Karpas-422 (cell line): Measurements from ENCODE around the gene THAP5. TPM values are rescaled to one million over a fixed set of nuclear protein-coding genes. Genes with fewer than 3 reads are reported as not detected.
A peak's percentile ranks its signal among the peaks of the same experiment; 100 is the strongest.

ENCODE experiments used
- DNase-seq: peaks from one replicate; pipeline ENCODE4 v3.0.0-alpha.2; 2015
- H2AFZ ChIP-seq: fragments of 200-600 bp; sonication (generic); 2 replicates; pipeline ENCODE4 v1.6.1; 2014; ENCODE audit warnings: antibody characterized with exemption, low read length, mixed read lengths
- H3K27ac ChIP-seq: fragments of 200-600 bp; sonication (generic); 2 replicates; pipeline ENCODE4 v1.5.1; 2014; ENCODE audit warnings: mild to moderate bottlenecking, low read length, moderate library complexity
- H3K27me3 ChIP-seq: fragments of 200-600 bp; sonication (generic); 2 replicates; pipeline ENCODE4 v1.6.1; 2014; ENCODE audit warnings: low read length, mixed read lengths
- H3K36me3 ChIP-seq: fragments of 200-600 bp; sonication (generic); 2 replicates; pipeline ENCODE4 v1.6.1; 2014; ENCODE audit warnings: low read length, mixed read lengths; ENCODE audit not compliant: insufficient read depth
- H3K4me1 ChIP-seq: fragments of 200-600 bp; sonication (generic); 2 replicates; pipeline ENCODE4 v1.6.1; 2014; ENCODE audit warnings: mild to moderate bottlenecking, low read length, mixed read lengths
- H3K4me2 ChIP-seq: fragments of 200-600 bp; sonication (generic); 2 replicates; pipeline ENCODE4 v1.6.1; 2014; ENCODE audit warnings: low read length, low read depth, mild to moderate bottlenecking; ENCODE audit not compliant: poor library complexity, severe bottlenecking
- H3K4me3 ChIP-seq: fragments of 200-600 bp; sonication (generic); 2 replicates; pipeline ENCODE4 v1.5.1; 2014; ENCODE audit warnings: mild to moderate bottlenecking, antibody characterized with exemption, low read length, mixed read lengths
- H3K79me2 ChIP-seq: fragments of 200-600 bp; sonication (generic); 2 replicates; pipeline ENCODE4 v1.6.1; 2014; ENCODE audit warnings: mild to moderate bottlenecking, low read length, mixed read lengths
- H3K9ac ChIP-seq: fragments of 200-600 bp; sonication (generic); 2 replicates; pipeline ENCODE4 v1.6.0; 2014; ENCODE audit warnings: low read length
- H3K9me2 ChIP-seq: fragments of 200-600 bp; sonication (generic), shearing (Covaris generic); replicated peaks from 2 replicates; pipeline ENCODE4 v1.6.0; 2014; ENCODE audit warnings: mild to moderate bottlenecking, low read length, moderate library complexity; ENCODE audit not compliant: insufficient read depth
- H3K9me3 ChIP-seq: fragments of 300-700, 200-600 bp; sonication (generic); 2 replicates; pipeline ENCODE4 v1.6.1; 2014; ENCODE audit warnings: low read length, mixed read lengths
- H4K20me1 ChIP-seq: fragments of 200-600 bp; sonication (generic); 2 replicates; pipeline ENCODE4 v1.6.1; 2014; ENCODE audit warnings: mild to moderate bottlenecking, antibody characterized with exemption, low read length, low read depth; ENCODE audit not compliant: insufficient read depth
- total RNA-seq: library from RNA; depleted of rRNA; stranded (reverse); fragments of >200 nt; shearing (Covaris generic); gene quantifications from 2 replicates; pipeline ENCODE4 v1.2.3, GENCODE V29; 2014; ENCODE audit warnings: low replicate concordance; rRNA removed

Gene THAP5
- 25.9 and 34.3 TPM in 2 replicates for total RNA-seq

DNA sequence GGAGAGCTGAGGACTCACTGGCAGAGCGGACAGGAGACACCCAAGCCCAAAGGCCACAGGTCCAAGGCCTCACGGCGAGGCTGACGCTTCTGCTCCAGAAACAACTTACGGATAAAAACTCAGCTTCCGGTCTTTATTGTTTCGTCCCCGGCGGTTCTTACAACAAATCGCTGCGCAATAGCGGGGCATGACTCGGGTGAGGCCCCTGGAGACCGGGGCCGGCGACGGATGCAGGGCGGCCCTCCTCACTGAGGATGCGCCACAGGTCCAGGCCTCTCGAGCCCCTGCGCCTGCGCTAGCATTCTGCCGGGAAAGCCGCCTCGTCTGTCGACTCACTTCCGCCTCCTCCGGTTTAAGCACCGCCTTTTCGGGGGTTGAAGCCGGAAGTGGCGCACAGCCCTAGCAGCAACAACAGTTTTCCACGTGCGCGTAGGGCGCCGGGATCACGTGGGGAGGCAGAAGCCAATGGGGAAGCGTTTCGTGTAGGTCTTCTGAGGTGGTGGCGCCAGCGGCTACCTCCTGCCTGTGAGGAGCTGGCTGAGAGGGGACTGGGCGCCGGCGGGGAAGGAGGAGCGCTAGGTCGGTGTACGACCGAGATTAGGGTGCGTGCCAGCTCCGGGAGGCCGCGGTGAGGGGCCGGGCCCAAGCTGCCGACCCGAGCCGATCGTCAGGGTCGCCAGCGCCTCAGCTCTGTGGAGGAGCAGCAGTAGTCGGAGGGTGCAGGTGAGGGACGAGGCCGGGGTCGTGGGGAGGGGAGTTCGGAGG lies at the start of gene THAP5, which contains the start of gene DNAJB9:
THAP5 (minus strand) TSS at position 326 of the 765 bp plus-strand sequence; CDS start at position 189, 137 bp downstream.
DNAJB9 (plus strand) TSS at position 494 of the 765 bp plus-strand sequence. CDS start 1,853 bp downstream, outside the sequence.
- peaks cover 90% of the 10 kb centered on the region for H3K79me2 ChIP-seq
- peak within 1 kb of the TSS; percentile 90 for H3K4me2 ChIP-seq
- no peaks in the 10 kb centered on the region for H3K9me3 ChIP-seq
- peak within 1 kb of the TSS; percentile 93 for H3K27ac ChIP-seq
- no peaks in the 10 kb centered on the region for H3K9me2 ChIP-seq
- peak within 1 kb of the TSS; percentile 38; the same call in 1 of the 2 replicates for H2AFZ ChIP-seq
- no peaks in the 10 kb centered on the region for H4K20me1 ChIP-seq
- H3K4me3 ChIP-seq, result peak within 1 kb of the TSS; percentile 83
- peaks cover 45% of the 10 kb centered on the region for H3K36me3 ChIP-seq
- peaks cover 44% of the 10 kb centered on the region for H3K4me1 ChIP-seq
- H3K27me3 ChIP-seq, result no peaks in the 10 kb centered on the region
- peak; percentile 100 for DNase-seq
- H3K9ac ChIP-seq, result peak within 1 kb of the TSS; percentile 98

- no peaks in the 10 kb centered on the region for H3K9me2 ChIP-seq
- no peaks in the 10 kb centered on the region for H3K4me1 ChIP-seq
- no peak overlapping the region for H3K27ac ChIP-seq
- no peaks in the 10 kb centered on the region for H4K20me1 ChIP-seq
- no peaks in the 10 kb centered on the region for H3K27me3 ChIP-seq
- no peak for DNase-seq
- H2AFZ ChIP-seq, result no peak overlapping the region
- H3K79me2 ChIP-seq, result no peaks in the 10 kb centered on the region
- no peak overlapping the region for H3K4me2 ChIP-seq
- no peaks in the 10 kb centered on the region for H3K36me3 ChIP-seq
- no peaks in the 10 kb centered on the region for H3K9me3 ChIP-seq
- no peak overlapping the region for H3K9ac ChIP-seq
- H3K4me3 ChIP-seq, result no peak overlapping the region
Measured at GRCh38 chr7:108618056-108618455, 48.5 kb upstream of the THAP5 start.

DNA sequence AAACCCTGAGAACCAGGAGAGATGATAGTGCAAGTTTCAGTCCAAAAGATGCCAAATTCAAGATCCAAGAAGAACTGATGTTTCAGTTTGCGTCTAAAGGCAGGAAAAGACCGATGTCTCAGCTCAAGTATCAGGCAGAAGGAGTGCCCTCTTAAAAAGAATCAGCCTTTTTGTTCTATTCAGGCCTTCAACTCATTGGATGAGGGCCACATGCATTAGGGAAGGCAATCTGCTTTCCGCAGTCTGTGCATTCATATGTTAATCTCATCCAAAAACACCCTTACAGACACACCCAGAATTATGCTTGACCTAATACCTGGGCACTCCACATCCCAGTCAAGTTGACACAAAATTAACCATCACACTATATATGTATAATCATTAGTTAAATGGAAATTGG lies 45.4 kb upstream of the THAP5 start:
- no peaks in the 10 kb centered on the region for H4K20me1 ChIP-seq
- no peak overlapping the region for H3K27ac ChIP-seq
- no peak overlapping the region for H3K4me3 ChIP-seq
- H2AFZ ChIP-seq, result no peak overlapping the region
- no peaks in the 10 kb centered on the region for H3K9me2 ChIP-seq
- no peaks in the 10 kb centered on the region for H3K36me3 ChIP-seq
- H3K9ac ChIP-seq, result no peak overlapping the region
- DNase-seq, result no peak
- H3K27me3 ChIP-seq, result no peaks in the 10 kb centered on the region
- H3K4me2 ChIP-seq, result no peak overlapping the region
- no peaks in the 10 kb centered on the region for H3K4me1 ChIP-seq
- no peaks in the 10 kb centered on the region for H3K9me3 ChIP-seq
- no peaks in the 10 kb centered on the region for H3K79me2 ChIP-seq

DNA sequence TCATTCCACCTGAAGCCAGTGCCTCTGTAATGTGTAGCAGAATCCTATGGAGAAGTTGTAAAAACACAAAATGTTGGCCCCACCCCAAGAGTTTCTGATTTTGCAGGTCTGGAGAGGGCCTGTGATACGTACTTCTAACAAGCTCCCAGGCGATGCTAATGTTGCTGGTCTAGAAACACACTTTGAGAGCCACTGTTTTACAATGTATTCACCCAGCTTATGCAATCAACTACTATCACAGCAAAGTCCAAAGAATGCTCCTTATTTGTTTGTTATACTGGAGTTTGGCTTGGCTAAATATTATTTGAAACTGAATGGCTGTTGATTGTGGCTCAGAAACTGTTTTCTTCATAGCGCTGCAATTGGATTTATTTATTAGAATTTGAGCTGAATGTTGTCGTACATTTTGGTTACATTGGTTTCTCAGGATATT lies 44.5 kb upstream of the THAP5 start:
- H3K9me2 ChIP-seq, result no peaks in the 10 kb centered on the region
- no peaks in the 10 kb centered on the region for H3K36me3 ChIP-seq
- DNase-seq, result no peak
- H3K4me1 ChIP-seq, result no peaks in the 10 kb centered on the region
- H3K4me3 ChIP-seq, result no peak overlapping the region
- no peak overlapping the region for H3K9ac ChIP-seq
- H3K27ac ChIP-seq, result no peak overlapping the region
- no peaks in the 10 kb centered on the region for H3K27me3 ChIP-seq
- no peaks in the 10 kb centered on the region for H3K79me2 ChIP-seq
- H2AFZ ChIP-seq, result no peak overlapping the region
- H3K9me3 ChIP-seq, result no peaks in the 10 kb centered on the region
- no peak overlapping the region for H3K4me2 ChIP-seq
- H4K20me1 ChIP-seq, result no peaks in the 10 kb centered on the region

- no peaks in the 10 kb centered on the region for H3K36me3 ChIP-seq
- H3K4me1 ChIP-seq, result no peaks in the 10 kb centered on the region
- H3K79me2 ChIP-seq, result no peaks in the 10 kb centered on the region
- H3K4me2 ChIP-seq, result no peak overlapping the region
- no peaks in the 10 kb centered on the region for H3K9me2 ChIP-seq
- H3K9me3 ChIP-seq, result no peaks in the 10 kb centered on the region
- no peaks in the 10 kb centered on the region for H3K27me3 ChIP-seq
- no peak overlapping the region for H2AFZ ChIP-seq
- no peak overlapping the region for H3K9ac ChIP-seq
- peak; percentile 84 for DNase-seq
- no peak overlapping the region for H3K27ac ChIP-seq
- H4K20me1 ChIP-seq, result no peaks in the 10 kb centered on the region
- H3K4me3 ChIP-seq, result no peak overlapping the region
Measured at GRCh38 chr7:108613147-108613948, 43.8 kb upstream of the THAP5 start.

- Histone ChIP-seq H3K9ac (no peak overlapping the region), H3K9me3 (no peaks in the 10 kb centered on the region), H3K4me3 (no peak overlapping the region), H3K4me1 (no peaks in the 10 kb centered on the region), H3K9me2 (no peaks in the 10 kb centered on the region), H3K27ac (no peak overlapping the region), H3K4me2 (no peak overlapping the region), H4K20me1 (no peaks in the 10 kb centered on the region), H3K27me3 (no peaks in the 10 kb centered on the region), H3K36me3 (no peaks in the 10 kb centered on the region), H2AFZ (no peak overlapping the region), H3K79me2 (no peaks in the 10 kb centered on the region)
- DNase-seq, result no peak
Measured at GRCh38 chr7:108611268-108611667, 41.8 kb upstream of the THAP5 start.

DNA sequence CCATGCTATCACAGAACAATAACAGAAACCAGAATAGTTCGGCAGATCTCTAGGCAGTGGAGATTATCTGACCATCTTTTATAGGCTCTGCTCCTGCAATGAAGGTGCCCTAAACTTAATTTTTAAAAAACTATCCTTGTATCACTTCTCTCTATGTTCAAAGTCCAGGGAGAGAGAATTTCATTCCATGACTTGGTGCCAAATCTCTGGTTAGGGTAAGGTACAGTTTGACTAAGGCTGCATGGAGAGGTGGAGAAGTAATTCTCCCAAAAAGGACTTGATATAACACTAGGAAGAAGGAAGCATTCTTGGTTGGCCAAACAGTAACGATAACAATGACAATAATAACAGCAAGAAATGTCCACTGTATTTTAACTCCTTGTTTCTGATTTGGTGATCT lies 40.1 kb upstream of the THAP5 start:
- Histone ChIP-seq H2AFZ (no peak overlapping the region), H3K9me3 (no peaks in the 10 kb centered on the region)

GRCh38 chr7:108605559-108606201 lies 36.2 kb upstream of the THAP5 start:
- Histone ChIP-seq H3K4me1 (no peaks in the 10 kb centered on the region), H3K4me3 (no peak overlapping the region), H2AFZ (no peak overlapping the region), H3K36me3 (no peaks in the 10 kb centered on the region), H3K79me2 (no peaks in the 10 kb centered on the region), H4K20me1 (no peaks in the 10 kb centered on the region), H3K9ac (no peak overlapping the region), H3K27ac (no peak overlapping the region), H3K9me3 (no peaks in the 10 kb centered on the region), H3K27me3 (no peaks in the 10 kb centered on the region), H3K4me2 (no peak overlapping the region), H3K9me2 (no peaks in the 10 kb centered on the region)
- DNase-seq, result no peak

More for the DNA sequence above, 40.1 kb upstream of the THAP5 start:
- Histone ChIP-seq H3K79me2 (no peaks in the 10 kb centered on the region), H3K9me2 (no peaks in the 10 kb centered on the region), H3K4me3 (no peak overlapping the region), H3K9ac (no peak overlapping the region), H3K36me3 (no peaks in the 10 kb centered on the region), H3K4me1 (no peaks in the 10 kb centered on the region), H3K4me2 (no peak overlapping the region), H3K27me3 (no peaks in the 10 kb centered on the region), H4K20me1 (no peaks in the 10 kb centered on the region), H3K27ac (no peak overlapping the region)
- DNase-seq, result no peak
